HG02642 (cell line): ENCODE measurements around the gene MEGF10.
"Not testable (repeated sequence)": the region's sequence is repeated elsewhere in the genome, so short reads cannot be mapped to it uniquely, and the experiment has no call there.

Source experiments
- ATAC-seq: cut with Tn5 transposase; IDR thresholded peaks from one replicate; pipeline ENCODE4 v1.9.1; 2021; ENCODE audit warnings: mild to moderate bottlenecking; ENCODE audit not compliant: unreplicated experiment, poor library complexity

MEGF10 gene

GRCh38 chr5:127297348-127298035, 6.9 kb downstream of the MEGF10 start:
- no peak for ATAC-seq

DNA sequence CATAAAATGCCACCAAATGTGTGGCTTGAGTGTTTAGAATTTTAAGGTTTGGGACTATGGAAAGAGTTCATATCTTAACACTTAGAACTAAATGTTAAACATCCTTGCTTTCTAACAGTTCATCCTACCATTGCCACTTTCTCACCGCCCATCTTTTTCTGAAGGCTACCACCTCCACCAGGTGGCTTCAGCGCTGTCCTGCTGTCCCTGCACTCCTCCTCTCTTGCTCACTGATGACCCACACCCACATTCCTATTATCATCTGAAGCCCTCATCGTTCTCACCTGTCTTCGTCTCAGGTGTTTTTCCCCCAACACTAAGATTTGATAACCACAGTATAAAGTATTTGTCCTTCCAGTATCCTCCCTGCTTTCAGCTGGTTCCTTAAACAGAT, 7.4 kb downstream of the MEGF10 start:
- no peak for ATAC-seq

- no peak for ATAC-seq
Observed at GRCh38 chr5:127298656-127299055, 8.1 kb downstream of the MEGF10 start.

GRCh38 chr5:127299678-127300077, 9.1 kb downstream of the MEGF10 start:
- no peak for ATAC-seq

GRCh38 chr5:127302509-127302908, 11.9 kb downstream of the MEGF10 start:
- no peak for ATAC-seq

DNA sequence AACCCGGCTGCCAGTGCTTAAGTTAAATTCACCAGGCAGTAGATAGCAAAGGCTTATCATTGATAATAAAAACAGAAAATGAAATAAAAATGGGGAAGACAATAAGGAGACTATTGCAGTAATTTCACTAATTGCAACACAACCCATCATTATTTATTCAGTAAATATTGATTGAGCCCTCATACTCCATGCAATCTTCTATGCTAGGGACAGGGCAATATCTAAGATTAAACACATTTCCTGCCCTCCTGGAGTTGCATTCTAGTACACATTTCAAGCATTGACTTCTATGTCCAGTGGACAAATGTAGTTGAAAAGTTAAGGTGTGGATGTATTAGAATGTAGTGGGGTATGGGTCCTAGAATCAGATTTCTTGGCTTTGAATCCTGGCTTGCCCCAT, 12.8 kb downstream of the MEGF10 start:
- ATAC-seq: no peak

DNA sequence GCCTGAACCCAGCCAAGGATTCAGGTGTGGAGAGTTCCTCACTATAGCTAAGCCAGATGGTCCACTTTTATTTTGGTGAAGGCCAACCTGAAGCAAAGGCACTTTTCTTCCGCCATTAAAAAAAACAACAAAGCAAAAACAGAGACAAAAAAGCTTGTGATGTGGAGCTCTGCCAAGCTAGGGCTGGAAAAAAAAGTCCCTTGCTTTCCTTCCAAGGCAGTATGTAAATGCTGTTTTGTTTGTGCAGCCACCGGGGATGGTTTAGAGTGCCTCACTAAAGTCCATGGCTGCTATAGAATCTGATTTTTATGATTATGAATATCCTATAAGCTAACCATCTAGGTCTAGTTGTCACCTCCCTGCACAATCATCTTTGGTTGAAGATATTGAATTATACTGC, 14.9 kb downstream of the MEGF10 start:
- no peak for ATAC-seq

- ATAC-seq: no peak
Observed at GRCh38 chr5:127306036-127306435, 15.4 kb downstream of the MEGF10 start.

GRCh38 chr5:127306647-127307046, 16.1 kb downstream of the MEGF10 start:
- no peak for ATAC-seq

- ATAC-seq: no peak
Observed at GRCh38 chr5:127307868-127308267, 17.3 kb downstream of the MEGF10 start.

- ATAC-seq: not testable (repeated sequence)
Observed at GRCh38 chr5:127308325-127308724, 17.7 kb downstream of the MEGF10 start.

- no peak for ATAC-seq
Observed at GRCh38 chr5:127308945-127309344, 18.3 kb downstream of the MEGF10 start.

DNA sequence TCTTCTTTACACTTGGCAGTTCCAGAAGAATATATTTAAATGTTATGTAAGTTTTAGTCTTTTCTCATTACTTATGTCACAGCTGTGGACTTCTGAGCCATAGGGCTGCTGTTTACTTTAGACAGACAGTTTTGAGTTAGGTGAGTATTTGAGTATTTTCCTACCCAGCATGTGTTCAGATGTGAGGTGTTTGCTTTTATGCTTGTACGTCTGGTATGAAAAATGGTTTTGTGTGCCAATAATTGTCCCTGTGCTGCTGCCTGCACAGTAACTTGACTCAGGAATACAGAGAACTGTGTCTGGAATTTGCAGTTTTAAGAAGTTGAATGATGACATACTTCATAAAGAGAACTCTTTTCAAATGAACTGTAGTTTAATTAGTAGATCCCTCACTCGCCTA, 20.8 kb downstream of the MEGF10 start:
- no peak for ATAC-seq

GRCh38 chr5:127311781-127312525, 21.4 kb downstream of the MEGF10 start:
- ATAC-seq: no peak

DNA sequence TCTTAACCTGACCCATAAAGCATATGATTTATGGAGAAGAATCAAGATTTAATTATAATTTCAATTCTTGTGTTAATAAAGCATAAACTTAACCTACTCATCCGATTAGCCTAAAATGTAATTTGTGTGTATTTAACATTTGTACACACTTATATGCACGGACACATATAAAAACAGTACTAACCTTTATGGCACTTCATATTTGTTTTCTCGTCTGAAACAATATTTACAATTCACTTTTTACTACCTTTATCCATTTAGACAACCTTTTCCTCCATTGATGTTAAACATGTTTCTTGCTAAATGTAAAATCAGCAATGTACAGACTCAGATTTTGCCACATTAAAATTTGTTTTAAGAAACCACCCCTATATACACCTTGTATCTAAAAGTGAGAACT, 22.8 kb downstream of the MEGF10 start:
- no peak for ATAC-seq

GRCh38 chr5:127313847-127314473, 23.4 kb downstream of the MEGF10 start:
- peak; percentile 93 for ATAC-seq

- ATAC-seq: no peak
Observed at GRCh38 chr5:127316011-127316410, 25.4 kb downstream of the MEGF10 start.

GRCh38 chr5:127317385-127317784, 26.8 kb downstream of the MEGF10 start:
- not testable (repeated sequence) for ATAC-seq

GRCh38 chr5:127320032-127320965, 29.7 kb downstream of the MEGF10 start:
- ATAC-seq: peak; percentile 94

DNA sequence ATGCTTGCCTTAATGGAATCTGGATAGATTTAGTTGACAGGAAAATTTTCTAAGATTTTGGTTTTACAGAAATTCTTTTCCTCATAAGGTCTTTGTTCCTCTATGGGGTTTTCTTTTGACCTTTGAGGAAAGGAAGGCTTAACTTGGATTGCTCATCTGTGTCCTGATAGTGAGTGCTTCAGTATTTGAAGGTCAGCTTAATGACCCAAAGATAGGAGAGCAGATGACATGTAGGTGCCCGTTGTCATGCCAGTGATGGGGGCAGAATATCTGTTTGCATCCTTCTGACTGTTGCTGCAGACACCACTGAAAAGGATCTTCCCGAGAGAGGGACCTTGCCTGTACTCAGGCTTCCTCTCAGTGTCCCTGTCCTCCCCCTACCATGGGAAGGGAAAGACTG, 30.9 kb downstream of the MEGF10 start:
- no peak for ATAC-seq
